ENCODE data around the gene FBXL16. TPM values are rescaled to one million over a fixed set of nuclear protein-coding genes. Genes with fewer than 3 reads are reported as not detected.
A peak's percentile ranks its signal among the peaks of the same experiment; 100 is the strongest.

The FBXL16 gene
- total and polyA plus RNA-seq, 9 of the 15 experiments (the other 6 are each of a cell fraction or from before 2014, with no cell fraction given): 0.21 to 8.2 (median 1.7) TPM

- TF ChIP-seq HCFC1 (IDR thresholded peaks at IDR 0.05; ENCODE audit: low read depth, low read length) (no peak), HNRNPL (IDR thresholded peaks at IDR 0.05; ENCODE audit: low read depth, low read length) (no peak), FOXA3 (CRISPR knock-in tag; conservative IDR thresholded peaks at IDR 0.05 in 1 of 2, IDR thresholded peaks at IDR 0.05 in 1 of 2) (no peak), FIP1L1 (IDR thresholded peaks at IDR 0.05; ENCODE audit: low read depth, low read length, poor library complexity, severe bottlenecking) (no peak), POLR3G (IDR thresholded peaks at IDR 0.05; ENCODE audit: extremely low read depth, insufficient read length, insufficient replicate concordance) (no peak), ZNF12 (CRISPR knock-in tag; IDR thresholded peaks at IDR 0.05) (no peak), ILK (tag; IDR thresholded peaks at IDR 0.05; ENCODE audit: borderline replicate concordance, low read depth) (no peak), PML (IDR thresholded peaks at IDR 0.05; ENCODE audit: low read length) (no peak), PKNOX1 (IDR thresholded peaks at IDR 0.05) (peak; percentile 93), RHOXF2B (CRISPR knock-in tag; conservative IDR thresholded peaks at IDR 0.05) (no peak), ZNF584 (CRISPR knock-in tag; IDR thresholded peaks at IDR 0.05; ENCODE audit: low read depth) (no peak), HDGF (IDR thresholded peaks at IDR 0.05) (no peak), ZNF134 (CRISPR knock-in tag; conservative IDR thresholded peaks at IDR 0.05) (no peak), ARID1B (IDR thresholded peaks at IDR 0.05) (no peak), KLF6 (CRISPR knock-in tag; IDR thresholded peaks at IDR 0.05; ENCODE audit: borderline replicate concordance) (no peak), EHMT2 (IDR thresholded peaks at IDR 0.05) (no peak), NCOR1 (IDR thresholded peaks at IDR 0.05) (no peak)
- TF ChIP-seq, protein P1, sequence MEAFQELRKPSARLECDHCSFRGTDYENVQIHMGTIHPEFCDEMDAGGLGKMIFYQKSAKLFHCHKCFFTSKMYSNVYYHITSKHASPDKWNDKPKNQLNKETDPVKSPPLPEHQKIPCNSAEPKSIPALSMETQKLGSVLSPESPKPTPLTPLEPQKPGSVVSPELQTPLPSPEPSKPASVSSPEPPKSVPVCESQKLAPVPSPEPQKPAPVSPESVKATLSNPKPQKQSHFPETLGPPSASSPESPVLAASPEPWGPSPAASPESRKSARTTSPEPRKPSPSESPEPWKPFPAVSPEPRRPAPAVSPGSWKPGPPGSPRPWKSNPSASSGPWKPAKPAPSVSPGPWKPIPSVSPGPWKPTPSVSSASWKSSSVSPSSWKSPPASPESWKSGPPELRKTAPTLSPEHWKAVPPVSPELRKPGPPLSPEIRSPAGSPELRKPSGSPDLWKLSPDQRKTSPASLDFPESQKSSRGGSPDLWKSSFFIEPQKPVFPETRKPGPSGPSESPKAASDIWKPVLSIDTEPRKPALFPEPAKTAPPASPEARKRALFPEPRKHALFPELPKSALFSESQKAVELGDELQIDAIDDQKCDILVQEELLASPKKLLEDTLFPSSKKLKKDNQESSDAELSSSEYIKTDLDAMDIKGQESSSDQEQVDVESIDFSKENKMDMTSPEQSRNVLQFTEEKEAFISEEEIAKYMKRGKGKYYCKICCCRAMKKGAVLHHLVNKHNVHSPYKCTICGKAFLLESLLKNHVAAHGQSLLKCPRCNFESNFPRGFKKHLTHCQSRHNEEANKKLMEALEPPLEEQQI (IDR thresholded peaks at IDR 0.05): no peak
- TF ChIP-seq, protein P2, sequence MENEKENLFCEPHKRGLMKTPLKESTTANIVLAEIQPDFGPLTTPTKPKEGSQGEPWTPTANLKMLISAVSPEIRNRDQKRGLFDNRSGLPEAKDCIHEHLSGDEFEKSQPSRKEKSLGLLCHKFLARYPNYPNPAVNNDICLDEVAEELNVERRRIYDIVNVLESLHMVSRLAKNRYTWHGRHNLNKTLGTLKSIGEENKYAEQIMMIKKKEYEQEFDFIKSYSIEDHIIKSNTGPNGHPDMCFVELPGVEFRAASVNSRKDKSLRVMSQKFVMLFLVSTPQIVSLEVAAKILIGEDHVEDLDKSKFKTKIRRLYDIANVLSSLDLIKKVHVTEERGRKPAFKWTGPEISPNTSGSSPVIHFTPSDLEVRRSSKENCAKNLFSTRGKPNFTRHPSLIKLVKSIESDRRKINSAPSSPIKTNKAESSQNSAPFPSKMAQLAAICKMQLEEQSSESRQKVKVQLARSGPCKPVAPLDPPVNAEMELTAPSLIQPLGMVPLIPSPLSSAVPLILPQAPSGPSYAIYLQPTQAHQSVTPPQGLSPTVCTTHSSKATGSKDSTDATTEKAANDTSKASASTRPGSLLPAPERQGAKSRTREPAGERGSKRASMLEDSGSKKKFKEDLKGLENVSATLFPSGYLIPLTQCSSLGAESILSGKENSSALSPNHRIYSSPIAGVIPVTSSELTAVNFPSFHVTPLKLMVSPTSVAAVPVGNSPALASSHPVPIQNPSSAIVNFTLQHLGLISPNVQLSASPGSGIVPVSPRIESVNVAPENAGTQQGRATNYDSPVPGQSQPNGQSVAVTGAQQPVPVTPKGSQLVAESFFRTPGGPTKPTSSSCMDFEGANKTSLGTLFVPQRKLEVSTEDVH (IDR thresholded peaks at IDR 0.05; ENCODE audit: low read depth, partially characterized antibody): no peak
Measured at GRCh38 chr16:754656-755055, 49.1 kb upstream of the FBXL16 start (continued).

All from K562 (cell line).